ENCODE results near the gene GALM.
"Not testable (repeated sequence)": the region's sequence is repeated elsewhere in the genome, so short reads cannot be mapped to it uniquely, and the experiment has no call there.

Gene GALM

GRCh38 chr2:38743672-38744398, 77.9 kb downstream of the GALM start:
- no peak for DNase-seq

- no peak for DNase-seq
Measured at GRCh38 chr2:38744399-38744780, 78.5 kb downstream of the GALM start.

- no peak for DNase-seq
Measured at GRCh38 chr2:38745267-38745666, 79.4 kb downstream of the GALM start.

GRCh38 chr2:38747007-38747424, 81.1 kb downstream of the GALM start:
- DNase-seq = no peak

GRCh38 chr2:38747819-38748218, 81.9 kb downstream of the GALM start:
- DNase-seq = no peak

GRCh38 chr2:38748391-38748790, 82.5 kb downstream of the GALM start:
- DNase-seq = no peak

GRCh38 chr2:38748943-38749804, 83.3 kb downstream of the GALM start:
- peak in 1 of 2 experiments; percentile 23 for DNase-seq

- DNase-seq = peak in 1 of 2 experiments; percentile 25
Measured at GRCh38 chr2:38750011-38750890, 84.3 kb downstream of the GALM start.

- peak; percentile 99 for DNase-seq
Measured at GRCh38 chr2:38750891-38751595, 85.1 kb downstream of the GALM start, which contains the start of gene SRSF7. Gene SRSF7, minus strand, starts transcription at chr2:38751361. Its CDS starts 105 bp downstream, at chr2:38751256.

GRCh38 chr2:38751596-38752410, 85.9 kb downstream of the GALM start:
- DNase-seq = peak; percentile 54 to 59

GRCh38 chr2:38754049-38754448, 88.1 kb downstream of the GALM start:
- DNase-seq = no peak

- DNase-seq = no peak
Measured at GRCh38 chr2:38754506-38754905, 88.6 kb downstream of the GALM start.

- DNase-seq = not testable (repeated sequence)
Measured at GRCh38 chr2:38755891-38756290, 90.0 kb downstream of the GALM start.

- DNase-seq = no peak
Measured at GRCh38 chr2:38763228-38763627, 97.3 kb downstream of the GALM start.

- no peak for DNase-seq
Measured at GRCh38 chr2:38763728-38764127, 97.8 kb downstream of the GALM start.

GRCh38 chr2:38765149-38765548, 99.2 kb downstream of the GALM start:
- DNase-seq = no peak

GRCh38 chr2:38765551-38765950, 99.6 kb downstream of the GALM start:
- DNase-seq = no peak

GRCh38 chr2:38771632-38772031, 105.7 kb downstream of the GALM start:
- DNase-seq = no peak

- no peak for DNase-seq
Measured at GRCh38 chr2:38775097-38775920, 109.4 kb downstream of the GALM start.

GRCh38 chr2:38775921-38776225, 110.0 kb downstream of the GALM start:
- DNase-seq = no peak

GRCh38 chr2:38776531-38776930, 110.6 kb downstream of the GALM start:
- DNase-seq = no peak
